GM12892 (cell line): ENCODE measurements around the gene APOA5.

Experiments used
- DNase-seq: peaks from one replicate; pipeline ENCODE4 v3.0.0; 2011; ENCODE audit not compliant: insufficient read length
- FAIRE-seq: peaks from 2 replicates; lab custom pipeline; 2011; peaks lifted over from hg19 to GRCh38; lab: Jason Lieb, UNC
- POLR2A ChIP-seq: IDR thresholded peaks from 2 replicates; pipeline ENCODE4 v1.6.1; 2011; ENCODE audit warnings: low read depth, low read length, control low read depth
- POLR2AphosphoS5 ChIP-seq: IDR thresholded peaks from 2 replicates; pipeline ENCODE4 v1.6.1; 2011; ENCODE audit warnings: low read depth, low read length, control low read depth
- TAF1 ChIP-seq: IDR thresholded peaks from 2 replicates; pipeline ENCODE4 v1.6.1; 2011; ENCODE audit warnings: low read depth, mild to moderate bottlenecking, control low read depth, low read length, borderline replicate concordance

The APOA5 gene

GRCh38 chr11:116792144-116792868, 627 bp upstream of the APOA5 start:
- TF ChIP-seq TAF1: no peak
- TF ChIP-seq POLR2AphosphoS5: no peak
- no peak for TF ChIP-seq POLR2A
- DNase-seq (no peak), FAIRE-seq (peak; percentile 24)

GRCh38 chr11:116791002-116791812, 472 bp downstream of the APOA5 start:
- peak; percentile 82 for DNase-seq
- TF ChIP-seq POLR2AphosphoS5: no peak
- TF ChIP-seq TAF1: no peak
- no peak for TF ChIP-seq POLR2A
- peak; percentile 81 for FAIRE-seq

- FAIRE-seq: no peak
Measured at GRCh38 chr11:116790167-116791001, 1.3 kb downstream of the APOA5 start.

GRCh38 chr11:116788975-116789374, 2.7 kb downstream of the APOA5 start:
- TF ChIP-seq POLR2AphosphoS5 (no peak), POLR2A (no peak), TAF1 (no peak)
- DNase-seq (no peak), FAIRE-seq (no peak)

More at GRCh38 chr11:116790167-116791001, 1.3 kb downstream of the APOA5 start:
- TF ChIP-seq POLR2A (no peak), TAF1 (no peak), POLR2AphosphoS5 (no peak)
- no peak for DNase-seq

GRCh38 chr11:116788534-116788933, 3.1 kb downstream of the APOA5 start:
- no peak for TF ChIP-seq POLR2A
- no peak for TF ChIP-seq TAF1
- no peak for TF ChIP-seq POLR2AphosphoS5
- DNase-seq: no peak
- no peak for FAIRE-seq

- TF ChIP-seq POLR2A (peak; percentile 93), POLR2AphosphoS5 (peak; percentile 78; the same call in 1 of the 2 replicates), TAF1 (peak; percentile 78)
- DNase-seq (peak; percentile 92), FAIRE-seq (peak; percentile 100)
Measured at GRCh38 chr11:116787786-116788486, 3.7 kb downstream of the APOA5 start, which contains the start of gene ZPR1. Gene ZPR1, minus strand, starts transcription at chr11:116788023. Its CDS starts 33 bp downstream, at chr11:116787990.

GRCh38 chr11:116787436-116787785, 4.3 kb downstream of the APOA5 start:
- DNase-seq (no peak), FAIRE-seq (no peak)
- TF ChIP-seq POLR2A (no peak), POLR2AphosphoS5 (no peak), TAF1 (no peak)

GRCh38 chr11:116786966-116787365, 4.7 kb downstream of the APOA5 start:
- DNase-seq: no peak
- peak; percentile 60 for FAIRE-seq
- TF ChIP-seq POLR2AphosphoS5 (no peak), POLR2A (no peak)

- DNase-seq: no peak
- TF ChIP-seq POLR2A (no peak), POLR2AphosphoS5 (no peak), TAF1 (no peak)
- FAIRE-seq: peak; percentile 64
Measured at GRCh38 chr11:116786326-116786725, 5.4 kb downstream of the APOA5 start.

GRCh38 chr11:116782728-116783127, 9.0 kb downstream of the APOA5 start:
- TF ChIP-seq POLR2AphosphoS5 (no peak), TAF1 (no peak), POLR2A (no peak)
- peak; percentile 87 for FAIRE-seq
- DNase-seq: no peak

GRCh38 chr11:116778556-116778955, 13.1 kb downstream of the APOA5 start:
- no peak for DNase-seq
- FAIRE-seq: no peak
- TF ChIP-seq TAF1: no peak
- TF ChIP-seq POLR2AphosphoS5: no peak
- no peak for TF ChIP-seq POLR2A
